GM21529 (cell line): Measurements from ENCODE around the gene CDO1.
A peak's percentile ranks its signal among the peaks of the same experiment; 100 is the strongest.

Experiments used
- ATAC-seq: cut with Tn5 transposase; IDR thresholded peaks from one replicate; pipeline ENCODE4 v1.9.1; 2021; ENCODE audit not compliant: unreplicated experiment

Gene CDO1

DNA sequence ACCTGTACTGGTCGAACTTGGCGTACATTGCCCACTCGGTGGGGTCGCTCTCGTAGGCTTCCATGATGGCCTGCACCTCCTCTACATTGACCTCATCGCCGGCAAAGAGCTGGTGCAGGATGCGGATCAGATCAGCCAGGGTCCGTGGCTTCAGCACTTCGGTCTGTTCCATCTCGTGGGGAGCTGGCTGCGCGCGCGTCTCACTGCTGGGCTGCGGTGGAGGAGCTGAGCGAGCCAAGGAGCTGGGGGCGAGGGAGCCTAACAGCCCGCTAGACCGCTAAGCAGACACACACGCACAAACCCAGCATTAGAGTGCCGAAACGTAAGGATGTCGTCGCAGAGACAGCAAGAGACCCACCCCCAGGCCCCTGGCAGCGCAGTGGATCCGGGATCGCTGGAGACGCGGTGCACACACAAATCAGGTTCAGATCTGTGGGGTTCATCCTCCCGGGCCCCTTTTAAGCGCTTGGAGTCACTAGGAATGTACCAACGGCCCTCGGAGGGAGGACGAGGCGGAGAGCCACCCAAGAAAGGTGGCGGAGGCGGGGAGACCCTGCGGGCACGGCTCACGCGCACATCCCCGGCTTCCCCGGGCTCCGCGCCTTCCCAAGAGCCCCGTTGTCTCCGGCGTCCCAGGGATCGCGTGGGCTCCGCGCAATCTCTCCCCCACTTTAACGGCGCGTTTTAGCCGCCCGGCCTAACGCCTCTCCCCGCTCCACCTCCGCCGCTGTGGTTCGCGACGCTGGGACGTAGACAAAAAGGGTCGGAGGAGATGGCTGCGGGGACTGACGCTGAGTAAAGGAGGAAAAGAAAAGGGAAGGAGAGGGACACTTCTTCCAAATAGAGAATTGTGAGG lies at the start of gene CDO1:
TSS of gene CDO1 (minus strand) at position 434 of the 856 bp plus-strand sequence. CDS start at position 172, 262 bp downstream.
- no peak for ATAC-seq

DNA sequence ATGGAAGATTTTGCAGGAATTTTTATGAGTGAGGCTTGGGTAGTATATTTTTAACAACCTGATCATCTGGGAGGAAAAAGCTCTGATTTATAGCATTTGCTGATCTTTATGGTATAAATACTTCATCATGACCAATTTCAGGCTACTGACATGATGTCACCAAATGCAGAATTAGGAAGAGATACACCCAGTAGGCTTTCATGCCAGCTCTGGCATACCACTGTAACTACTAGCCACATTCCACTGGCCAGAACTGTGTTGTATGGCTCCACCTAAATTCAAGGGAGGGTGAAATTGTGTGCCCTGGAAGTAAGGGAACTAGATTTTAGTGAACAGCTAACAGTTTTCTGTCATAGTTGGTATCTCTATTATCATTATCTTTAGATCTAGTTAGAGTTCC lies 42.9 kb upstream of the CDO1 start:
- ATAC-seq = no peak

DNA sequence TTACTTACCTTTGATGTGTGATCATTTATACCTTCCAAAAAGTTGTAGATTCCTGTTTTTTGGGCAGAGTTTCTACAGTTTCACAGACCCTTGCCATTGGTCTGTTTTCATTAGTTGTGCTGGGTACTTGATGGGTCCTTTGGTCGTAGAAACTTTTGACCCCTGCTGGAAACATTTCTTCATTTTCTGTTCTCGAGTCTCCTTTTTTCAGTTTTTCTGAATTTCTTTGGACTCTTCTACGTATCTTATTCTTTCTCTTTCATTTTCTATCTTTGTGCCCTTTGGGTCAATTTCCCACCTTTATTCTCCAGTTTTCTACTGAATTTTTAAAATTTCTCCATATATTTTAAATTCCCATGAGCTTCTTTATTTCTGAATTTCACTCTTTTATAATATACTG lies 41.9 kb upstream of the CDO1 start:
- no peak for ATAC-seq

DNA sequence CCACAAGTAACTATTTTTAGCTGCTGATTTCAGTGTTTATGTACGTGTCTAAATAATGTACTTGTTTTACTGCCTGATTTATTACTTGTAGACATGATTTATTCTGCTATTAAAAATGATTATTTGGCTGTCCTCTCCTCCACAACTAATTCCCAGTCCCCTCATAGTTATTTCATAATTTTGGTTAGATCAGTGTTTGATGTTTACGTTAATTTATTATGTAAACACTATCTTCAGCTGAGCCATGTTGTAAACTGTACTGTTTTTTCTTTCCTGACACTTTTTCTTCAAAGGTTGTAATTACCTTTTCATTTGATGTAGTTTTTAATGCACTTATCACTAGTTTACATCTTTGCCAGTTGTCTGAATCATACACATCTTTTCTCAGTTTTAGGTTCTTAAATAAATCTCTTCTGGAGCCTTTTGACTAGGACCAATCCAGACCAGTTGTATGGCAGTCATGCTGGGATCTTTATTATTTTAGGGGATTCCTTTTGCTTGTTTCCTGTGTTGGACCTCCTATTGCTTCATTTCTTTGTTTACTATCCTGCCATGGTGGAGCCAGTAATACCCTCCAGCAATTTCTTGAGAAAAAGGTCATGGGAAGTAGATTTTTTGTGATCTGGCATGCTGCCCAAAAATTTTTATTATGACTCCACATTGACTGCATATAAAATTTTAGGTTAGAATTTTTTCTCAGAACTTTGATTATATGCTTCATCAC lies 41.3 kb upstream of the CDO1 start:
- no peak for ATAC-seq

DNA sequence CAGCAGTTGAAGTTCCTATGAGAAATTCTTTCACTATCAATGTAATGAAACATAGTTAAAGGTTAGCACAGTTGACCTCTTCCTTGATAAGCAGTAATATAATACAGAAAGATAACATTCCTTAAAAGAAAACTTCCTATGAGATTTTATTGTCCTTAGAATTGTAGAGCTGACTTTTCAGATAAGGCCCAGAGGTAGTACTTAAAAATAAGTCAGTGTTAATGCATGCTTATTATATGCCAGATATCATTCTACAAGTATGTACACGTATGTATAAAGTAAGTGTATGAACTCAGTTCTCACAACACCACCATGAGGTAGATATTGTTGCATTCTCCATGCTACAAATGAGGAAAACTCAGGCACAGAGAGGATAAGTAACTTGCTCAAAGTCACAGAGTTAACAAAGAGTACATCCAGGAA lies 40.6 kb upstream of the CDO1 start:
- ATAC-seq = no peak

DNA sequence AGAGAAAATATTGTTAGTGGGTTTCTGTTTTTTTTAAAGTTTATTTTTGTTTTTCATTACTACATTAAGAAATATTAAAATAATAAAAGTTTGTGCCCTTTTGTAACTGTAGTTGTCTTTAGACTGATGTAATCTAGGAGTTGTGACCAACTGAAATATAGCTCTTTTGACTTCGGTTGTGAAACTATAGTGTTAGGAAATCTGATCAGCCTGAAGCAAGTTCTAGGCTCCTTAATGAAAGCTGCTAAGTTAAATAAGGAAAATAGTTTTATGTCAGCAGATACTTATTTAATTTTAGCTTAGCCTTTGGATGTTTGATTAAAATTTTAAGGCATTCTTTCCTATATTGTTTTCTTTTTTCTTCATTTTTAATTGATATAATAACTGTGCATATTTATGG lies 39.5 kb upstream of the CDO1 start:
- ATAC-seq = no peak

DNA sequence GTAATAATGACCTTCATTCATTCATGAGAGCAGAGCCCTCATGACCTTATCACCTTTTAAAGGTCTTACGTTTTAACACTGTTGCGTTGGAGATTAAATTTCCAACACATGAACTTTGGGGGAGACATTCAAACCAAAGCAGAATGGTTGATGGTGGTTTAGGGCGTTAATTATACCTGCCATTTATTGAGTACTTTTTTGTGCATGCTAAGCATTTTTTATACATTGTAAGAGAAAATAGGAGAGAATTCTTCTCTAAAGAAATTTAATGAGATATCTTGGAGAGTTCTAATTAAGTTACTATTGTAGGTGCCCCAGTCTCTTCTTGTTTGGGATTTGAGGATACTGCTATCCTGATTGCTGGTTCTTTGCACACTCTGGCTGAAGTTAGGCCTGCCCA lies 37.7 kb upstream of the CDO1 start:
- no peak for ATAC-seq

DNA sequence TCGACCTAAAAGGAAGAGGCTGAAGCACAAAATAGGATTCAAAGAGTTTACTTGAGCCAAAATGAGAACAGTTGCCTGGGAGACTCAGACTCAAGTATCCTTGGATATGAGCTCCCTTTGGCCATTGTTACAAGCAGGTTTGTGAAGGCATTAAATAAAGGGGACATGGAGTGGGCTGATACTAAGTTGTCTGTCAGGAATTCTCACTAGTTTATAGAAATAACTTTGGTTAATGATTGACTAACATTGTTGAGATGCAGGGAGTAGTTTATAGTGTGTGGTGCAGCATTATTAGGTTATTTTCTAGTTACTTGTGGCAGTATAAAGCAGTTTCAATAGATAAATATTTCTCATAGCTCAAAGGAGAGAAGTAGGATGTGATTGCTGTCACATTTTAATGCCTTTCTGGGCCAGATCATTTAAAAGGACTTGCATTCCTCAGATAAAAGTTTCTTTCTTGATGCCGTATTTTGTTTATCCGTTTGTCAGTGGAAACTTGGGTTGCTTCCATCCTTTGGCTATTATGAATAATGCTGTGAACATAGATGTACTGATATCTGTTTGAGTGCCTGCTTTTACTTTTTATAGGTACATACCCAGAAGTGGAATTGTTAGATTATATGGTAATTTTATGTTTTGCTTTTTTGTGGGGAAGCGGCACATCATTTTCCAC lies 34.4 kb upstream of the CDO1 start:
- no peak for ATAC-seq

DNA sequence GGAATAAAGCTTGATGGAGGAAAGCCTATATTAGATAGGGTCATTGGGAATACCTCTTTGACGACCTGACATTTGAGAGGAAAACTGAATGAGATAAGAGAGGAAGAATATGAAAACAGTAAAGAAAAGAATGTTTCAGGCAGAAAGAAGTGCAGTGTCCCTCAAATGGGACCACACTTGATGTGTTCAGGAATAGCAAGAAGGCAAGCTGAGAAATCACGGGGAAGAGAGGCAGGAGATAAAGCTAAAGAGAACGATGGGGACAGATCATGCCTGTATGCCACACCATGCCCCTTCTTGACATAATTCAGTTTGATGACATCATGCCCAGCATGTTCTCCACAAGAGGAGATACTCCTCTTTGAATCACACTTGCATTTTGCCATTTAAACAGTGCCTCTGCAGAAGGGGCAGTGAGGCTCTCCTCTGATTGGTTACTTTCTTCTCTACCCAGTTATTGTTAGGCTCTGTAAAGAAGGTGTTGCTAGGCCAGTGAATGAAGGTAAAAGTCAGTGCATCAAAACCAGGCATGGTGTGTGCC lies 32.9 kb upstream of the CDO1 start:
- ATAC-seq = no peak

DNA sequence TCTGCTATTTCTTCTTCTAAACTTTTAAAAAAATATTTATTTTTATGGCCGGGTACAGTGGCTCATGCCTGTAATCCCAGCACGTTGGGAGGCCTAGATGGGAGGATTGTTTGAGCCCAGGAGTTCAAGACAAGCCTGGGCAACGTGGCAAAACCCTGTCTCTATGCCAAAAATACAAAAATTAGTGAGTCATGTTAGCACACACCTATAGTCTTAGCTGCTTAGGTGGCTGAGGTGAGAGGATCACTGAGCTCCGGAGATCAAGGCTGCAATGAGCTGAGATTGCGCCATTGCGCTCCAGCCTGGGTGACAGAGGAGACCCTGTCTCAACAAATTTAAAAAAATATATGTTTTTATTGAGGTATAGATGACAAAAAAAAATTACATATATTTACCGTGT lies 30.8 kb upstream of the CDO1 start:
- no peak for ATAC-seq

DNA sequence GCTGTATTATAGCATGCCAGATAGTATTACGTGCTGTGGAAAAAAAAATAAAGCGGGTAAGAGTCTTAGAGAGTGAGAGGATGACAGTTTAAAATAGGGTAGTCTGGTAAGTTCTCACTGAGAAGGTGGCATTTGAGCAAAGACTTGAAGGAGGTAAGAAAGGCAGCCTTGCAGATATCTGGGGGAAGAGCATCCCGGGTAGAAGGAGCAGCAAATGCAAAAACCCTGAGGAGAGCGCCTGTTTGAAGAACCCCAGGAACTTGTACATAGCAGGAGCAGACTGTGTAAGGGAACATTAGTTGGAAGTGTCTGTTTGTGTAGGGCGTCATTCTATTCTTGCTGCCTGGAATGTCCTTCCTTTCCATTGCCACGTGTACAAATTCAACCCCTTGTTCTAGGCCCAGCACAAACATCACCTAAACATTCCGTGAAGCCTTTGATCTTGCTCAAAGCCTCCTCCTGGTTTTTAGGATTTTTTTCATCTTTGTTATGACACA lies 27.9 kb upstream of the CDO1 start:
- ATAC-seq = no peak

DNA sequence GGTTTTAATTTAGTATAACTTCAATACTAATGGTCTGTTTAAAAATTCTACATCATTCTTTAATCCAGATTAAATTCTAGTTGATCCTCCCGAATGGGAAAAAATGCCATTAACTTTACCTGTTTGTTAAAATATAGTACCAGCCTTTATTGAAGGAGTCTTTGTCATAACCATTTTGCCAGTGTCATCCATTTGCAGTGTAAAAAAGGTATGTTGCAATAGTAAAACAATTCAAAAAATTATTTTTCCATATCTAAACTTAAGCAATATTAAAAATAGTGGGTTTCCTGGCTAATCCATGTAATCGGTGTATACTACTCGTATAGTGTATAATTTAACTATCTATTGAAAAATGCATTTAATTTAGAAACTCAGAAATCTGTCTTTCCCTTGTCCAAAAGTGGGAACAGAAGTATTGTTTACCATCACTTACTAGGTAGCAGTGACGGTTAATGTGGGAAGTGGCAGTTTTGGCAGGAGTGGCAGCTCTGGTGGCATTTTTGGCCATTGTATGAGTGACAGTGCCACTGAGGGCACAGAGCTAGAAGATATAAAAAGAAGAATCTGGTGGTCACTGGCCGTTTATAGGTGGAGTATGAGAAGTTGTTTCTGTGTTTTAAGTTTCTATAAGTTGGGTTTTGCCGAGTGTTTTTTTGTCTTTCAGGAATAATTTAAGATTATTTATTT lies 27.1 kb upstream of the CDO1 start:
- ATAC-seq = no peak

DNA sequence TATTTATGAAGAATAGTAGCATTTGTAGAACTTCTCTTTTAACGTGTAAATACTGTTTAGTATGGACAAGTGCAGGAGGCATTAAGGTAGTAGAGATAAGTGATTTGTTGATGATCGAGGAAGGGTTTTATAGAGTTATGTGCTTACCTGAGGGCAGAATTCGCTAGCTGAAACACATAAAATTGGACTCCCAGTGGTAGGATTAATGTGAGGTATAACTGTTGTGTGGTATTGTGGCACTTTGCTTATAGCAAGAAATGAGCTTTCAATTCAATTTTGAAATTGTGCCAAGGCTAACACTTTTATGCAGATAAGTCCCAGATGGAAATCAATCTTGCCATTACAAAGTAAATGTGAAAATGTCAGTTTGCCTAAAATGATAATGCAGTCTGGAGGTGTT lies 26.5 kb upstream of the CDO1 start:
- no peak for ATAC-seq

DNA sequence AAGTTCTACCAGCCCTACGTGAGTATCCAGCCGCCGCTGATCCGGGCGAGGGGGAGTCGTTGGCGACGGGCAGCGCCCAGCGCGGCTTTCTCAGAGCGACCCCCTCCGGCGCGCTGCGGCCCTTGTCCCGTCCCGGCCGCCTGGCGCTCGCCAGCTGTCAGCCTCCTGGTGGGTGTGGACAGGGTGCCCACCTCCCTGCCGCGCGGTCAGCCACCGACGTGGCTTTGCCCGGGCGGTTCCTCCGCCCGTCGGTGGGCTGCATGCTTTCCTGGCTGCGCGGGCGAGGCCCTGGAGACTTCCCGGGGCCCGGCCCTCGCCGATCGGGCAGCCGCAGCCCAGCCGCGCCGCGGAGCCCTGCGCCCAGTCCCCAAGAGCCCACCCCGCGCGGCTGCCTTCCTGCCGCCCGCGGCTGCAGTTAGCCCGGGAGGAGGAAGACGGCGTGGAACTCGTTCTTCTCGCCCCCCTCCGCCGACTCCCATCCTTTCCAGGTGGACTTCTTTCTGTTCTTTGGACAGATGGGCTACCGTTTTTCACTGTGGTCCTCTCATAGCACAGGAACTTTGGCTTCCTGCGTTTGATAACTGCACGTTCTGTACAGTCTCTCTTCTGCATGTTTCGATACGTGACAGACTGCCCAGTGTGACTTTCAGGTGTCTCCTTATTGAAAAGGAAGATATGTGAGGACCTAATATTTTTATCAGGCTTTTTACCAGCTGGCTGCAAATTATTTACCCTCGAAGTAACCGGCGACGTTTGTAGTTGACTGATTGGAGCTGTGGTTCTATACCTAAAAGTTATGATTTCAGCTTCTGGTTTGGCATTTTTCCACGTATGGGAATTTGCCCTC lies 25.9 kb upstream of the CDO1 start:
- ATAC-seq = peak; percentile 36

DNA sequence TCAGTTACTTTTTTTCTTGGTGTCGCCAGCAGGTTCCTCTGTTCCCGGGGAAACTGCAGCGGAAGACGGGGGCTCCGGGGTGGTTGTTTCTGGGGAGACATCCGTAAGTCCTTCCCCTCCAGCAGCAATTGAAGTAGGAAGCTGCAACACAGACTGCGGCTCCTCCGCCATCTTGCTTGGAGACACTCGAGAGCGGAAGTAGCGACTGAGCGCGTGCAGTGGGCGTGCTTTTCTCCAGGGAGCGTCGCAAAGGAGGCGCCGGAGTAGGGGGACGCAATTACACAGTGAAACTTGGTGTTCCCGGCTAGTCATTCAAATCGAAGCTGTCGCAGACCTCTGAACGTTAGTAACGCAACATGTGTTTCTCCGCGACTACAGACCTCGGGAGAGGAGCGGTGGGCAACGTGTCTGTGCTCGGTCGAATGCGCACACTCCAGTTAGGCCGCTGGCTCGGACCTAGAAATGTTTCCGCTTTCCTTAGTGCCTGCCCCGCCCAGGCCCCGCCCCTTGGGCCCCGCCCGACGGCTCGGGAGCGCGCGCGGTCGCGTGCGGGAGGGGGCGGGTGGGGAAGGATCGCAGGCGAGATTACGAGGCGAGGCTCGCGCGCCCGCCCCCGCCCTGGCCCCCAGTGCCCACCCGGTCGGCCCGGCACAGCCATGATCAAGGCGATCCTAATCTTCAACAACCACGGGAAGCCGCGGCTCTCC lies 25.1 kb upstream of the CDO1 start, which contains the start of the genes AP3S1 and ATG12:
TSS of gene AP3S1 (plus strand) at position 554 of the 707 bp plus-strand sequence. CDS start at position 657, 103 bp downstream.
TSS of gene ATG12 (minus strand) at position 184 of the 707 bp plus-strand sequence. CDS start at position 171, 13 bp downstream.
- ATAC-seq = peak; percentile 82

DNA sequence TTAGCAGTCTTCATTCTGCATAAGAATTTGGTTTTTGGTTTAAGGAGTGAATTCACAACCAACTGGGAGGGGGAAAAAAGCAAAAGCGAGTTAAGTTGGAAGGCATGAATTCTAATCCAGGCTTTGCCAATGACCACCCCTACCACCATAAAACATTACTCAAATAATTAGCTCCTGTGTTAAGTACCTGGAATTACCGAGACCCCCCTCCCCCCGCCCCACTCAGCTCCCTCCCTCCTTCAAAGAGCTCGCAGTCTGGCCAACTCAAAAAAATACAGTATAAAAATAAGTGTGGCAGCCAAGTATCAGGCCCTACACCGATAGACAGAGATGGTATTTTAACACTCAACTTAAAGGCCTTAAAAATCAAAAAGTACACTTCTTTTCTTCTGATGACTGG lies 24.4 kb upstream of the CDO1 start:
- ATAC-seq = no peak

DNA sequence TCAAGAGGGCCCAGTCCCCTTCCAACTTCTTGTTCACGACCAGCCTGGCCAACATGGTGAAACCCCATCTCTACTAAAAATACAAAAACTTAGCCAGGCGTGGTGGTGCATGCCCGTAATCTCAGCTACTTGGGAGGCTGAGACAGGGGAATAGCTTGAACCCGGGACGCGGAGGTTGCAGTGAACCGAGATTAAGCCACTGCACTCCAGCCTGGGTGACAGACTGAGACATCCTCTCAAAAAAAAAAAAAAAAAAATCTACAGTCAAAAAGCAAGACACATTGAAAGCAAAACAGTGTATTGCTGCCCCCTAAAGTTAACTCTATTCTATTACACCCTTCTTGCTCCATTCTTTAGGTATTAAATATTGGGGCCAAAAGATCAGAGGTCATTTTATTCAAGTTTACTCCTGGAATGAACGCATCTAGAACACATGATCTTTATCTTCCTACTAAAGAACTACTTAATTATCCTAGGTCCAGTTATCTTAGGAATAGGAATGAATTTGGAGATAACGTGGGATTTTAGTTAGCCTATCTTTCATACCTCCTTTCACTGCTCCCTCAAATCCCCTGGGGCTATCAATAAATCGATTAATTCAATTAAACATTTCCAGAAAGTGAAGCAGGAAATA lies 22.5 kb upstream of the CDO1 start:
- no peak for ATAC-seq

DNA sequence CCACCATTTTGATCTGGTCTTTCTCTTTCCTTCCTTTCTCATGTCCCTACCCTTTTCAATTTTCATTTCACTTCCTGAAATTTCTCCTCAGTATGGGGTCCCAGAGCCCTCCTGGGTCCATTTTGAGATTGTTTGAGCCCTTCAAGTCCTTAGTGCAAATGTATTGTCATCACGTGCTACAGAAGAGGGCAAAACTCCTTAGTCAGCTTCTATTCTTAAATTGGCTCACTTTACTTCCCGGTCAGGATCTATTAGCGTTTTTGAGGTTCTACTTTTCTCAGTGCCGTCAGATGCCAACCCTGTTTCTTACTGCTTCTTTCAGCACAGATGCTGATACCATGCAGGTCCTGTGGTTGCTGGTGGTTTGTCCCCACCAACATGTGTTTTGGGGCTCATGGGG lies 19.0 kb upstream of the CDO1 start:
- ATAC-seq = no peak
